Liver (tissue), 3 donors: Measurements from ENCODE around the gene CCNY.

Experiments used
- EGR1 ChIP-seq, 2 donors: IDR thresholded peaks; 2 replicates each; pipeline ENCODE4 v1.6.1; 2016 to 2018; ENCODE audit warnings: antibody characterized with exemption in 2 of 2, low read depth in 2 of 2
- FOXA1 ChIP-seq: IDR thresholded peaks from 2 replicates; pipeline ENCODE4 v1.6.1; 2016; ENCODE audit warnings: antibody characterized with exemption
- NR2F2 ChIP-seq: IDR thresholded peaks from 2 replicates; pipeline ENCODE4 v1.6.1; 2016; ENCODE audit warnings: antibody characterized with exemption
- RAD21 ChIP-seq, 2 donors: IDR thresholded peaks; 2 replicates each; pipeline ENCODE4 v1.6.1; 2016; ENCODE audit warnings: antibody characterized with exemption in 2 of 2, mild to moderate bottlenecking in 2 of 2
- RXRA ChIP-seq, 2 donors: IDR thresholded peaks; 2 replicates each; pipeline ENCODE4 v1.6.1; 2017 to 2018; ENCODE audit warnings: antibody characterized with exemption in 2 of 2, mild to moderate bottlenecking in 1 of 2
- SP1 ChIP-seq: IDR thresholded peaks from 2 replicates; pipeline ENCODE4 v1.6.1; 2018; ENCODE audit warnings: antibody characterized with exemption, mild to moderate bottlenecking
- TAF1 ChIP-seq: conservative IDR thresholded peaks from 2 replicates; pipeline ENCODE4 v1.6.1; 2016; ENCODE audit warnings: antibody characterized with exemption, mild to moderate bottlenecking
- TF ChIP-seq, protein P1 (sequence below): fragments of 150-350 bp; IDR thresholded peaks from 2 replicates; pipeline ENCODE4 v1.5.1; 2017; ENCODE audit warnings: improper control_type of control experiment, low read depth, low read length; ENCODE audit not compliant: missing input control
- TF ChIP-seq, protein P2 (sequence below): IDR thresholded peaks from 2 replicates; pipeline ENCODE4 v1.6.1; 2016; ENCODE audit warnings: antibody characterized with exemption
- TF ChIP-seq, protein P3 (sequence below): IDR thresholded peaks from 2 replicates; pipeline ENCODE4 v1.6.1; 2016; ENCODE audit warnings: antibody characterized with exemption
- TF ChIP-seq, protein P4 (sequence below): IDR thresholded peaks from 2 replicates; pipeline ENCODE4 v1.6.1; 2016; ENCODE audit warnings: antibody characterized with exemption
- donor health status: healthy.
- donor health status: healthy.

DNA sequence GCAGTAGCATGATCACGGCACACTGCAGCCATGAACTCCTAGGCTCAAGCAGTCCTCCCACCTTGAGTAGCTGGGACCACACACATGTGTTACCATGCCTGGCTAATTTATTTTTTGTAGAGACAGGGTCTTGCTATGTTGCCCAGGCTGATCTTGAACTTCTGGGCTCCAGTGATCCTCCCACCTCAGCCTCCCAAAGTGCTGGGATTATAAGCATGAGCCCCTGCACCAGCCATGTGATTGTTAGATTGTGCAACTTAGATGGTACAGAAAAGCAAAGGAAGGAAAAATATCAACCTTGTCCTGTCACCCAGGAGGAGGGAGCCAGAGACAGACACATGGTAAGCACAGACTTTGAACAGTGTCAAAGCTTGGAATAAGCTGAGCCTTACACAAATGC is 73.5 kb downstream of the CCNY start:
- TF ChIP-seq, protein P1, sequence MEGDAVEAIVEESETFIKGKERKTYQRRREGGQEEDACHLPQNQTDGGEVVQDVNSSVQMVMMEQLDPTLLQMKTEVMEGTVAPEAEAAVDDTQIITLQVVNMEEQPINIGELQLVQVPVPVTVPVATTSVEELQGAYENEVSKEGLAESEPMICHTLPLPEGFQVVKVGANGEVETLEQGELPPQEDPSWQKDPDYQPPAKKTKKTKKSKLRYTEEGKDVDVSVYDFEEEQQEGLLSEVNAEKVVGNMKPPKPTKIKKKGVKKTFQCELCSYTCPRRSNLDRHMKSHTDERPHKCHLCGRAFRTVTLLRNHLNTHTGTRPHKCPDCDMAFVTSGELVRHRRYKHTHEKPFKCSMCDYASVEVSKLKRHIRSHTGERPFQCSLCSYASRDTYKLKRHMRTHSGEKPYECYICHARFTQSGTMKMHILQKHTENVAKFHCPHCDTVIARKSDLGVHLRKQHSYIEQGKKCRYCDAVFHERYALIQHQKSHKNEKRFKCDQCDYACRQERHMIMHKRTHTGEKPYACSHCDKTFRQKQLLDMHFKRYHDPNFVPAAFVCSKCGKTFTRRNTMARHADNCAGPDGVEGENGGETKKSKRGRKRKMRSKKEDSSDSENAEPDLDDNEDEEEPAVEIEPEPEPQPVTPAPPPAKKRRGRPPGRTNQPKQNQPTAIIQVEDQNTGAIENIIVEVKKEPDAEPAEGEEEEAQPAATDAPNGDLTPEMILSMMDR = no peak
- TF ChIP-seq NR2F2 = no peak
- TF ChIP-seq, protein P2, sequence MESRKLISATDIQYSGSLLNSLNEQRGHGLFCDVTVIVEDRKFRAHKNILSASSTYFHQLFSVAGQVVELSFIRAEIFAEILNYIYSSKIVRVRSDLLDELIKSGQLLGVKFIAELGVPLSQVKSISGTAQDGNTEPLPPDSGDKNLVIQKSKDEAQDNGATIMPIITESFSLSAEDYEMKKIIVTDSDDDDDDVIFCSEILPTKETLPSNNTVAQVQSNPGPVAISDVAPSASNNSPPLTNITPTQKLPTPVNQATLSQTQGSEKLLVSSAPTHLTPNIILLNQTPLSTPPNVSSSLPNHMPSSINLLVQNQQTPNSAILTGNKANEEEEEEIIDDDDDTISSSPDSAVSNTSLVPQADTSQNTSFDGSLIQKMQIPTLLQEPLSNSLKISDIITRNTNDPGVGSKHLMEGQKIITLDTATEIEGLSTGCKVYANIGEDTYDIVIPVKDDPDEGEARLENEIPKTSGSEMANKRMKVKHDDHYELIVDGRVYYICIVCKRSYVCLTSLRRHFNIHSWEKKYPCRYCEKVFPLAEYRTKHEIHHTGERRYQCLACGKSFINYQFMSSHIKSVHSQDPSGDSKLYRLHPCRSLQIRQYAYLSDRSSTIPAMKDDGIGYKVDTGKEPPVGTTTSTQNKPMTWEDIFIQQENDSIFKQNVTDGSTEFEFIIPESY = no peak
- no peak for TF ChIP-seq EGR1 (IDR thresholded peaks at IDR 0.05; ENCODE audit: low read depth in 2 of 2)
- no peak for TF ChIP-seq TAF1
- TF ChIP-seq SP1 = peak; percentile 22
- TF ChIP-seq, protein P3, sequence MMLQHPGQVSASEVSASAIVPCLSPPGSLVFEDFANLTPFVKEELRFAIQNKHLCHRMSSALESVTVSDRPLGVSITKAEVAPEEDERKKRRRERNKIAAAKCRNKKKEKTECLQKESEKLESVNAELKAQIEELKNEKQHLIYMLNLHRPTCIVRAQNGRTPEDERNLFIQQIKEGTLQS = no peak
- no peak for TF ChIP-seq FOXA1
- TF ChIP-seq RXRA (IDR thresholded peaks at IDR 0.05) = peak; percentile 23 to 58
- peak; percentile 49 to 52 for TF ChIP-seq RAD21 (IDR thresholded peaks at IDR 0.05)
- TF ChIP-seq, protein P4, sequence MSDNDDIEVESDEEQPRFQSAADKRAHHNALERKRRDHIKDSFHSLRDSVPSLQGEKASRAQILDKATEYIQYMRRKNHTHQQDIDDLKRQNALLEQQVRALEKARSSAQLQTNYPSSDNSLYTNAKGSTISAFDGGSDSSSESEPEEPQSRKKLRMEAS = no peak
